Suppressor macrophage (primary cell): ENCODE data around the gene ZDHHC13.

ENCODE experiments used
- DNase-seq, 4 experiments: peaks; one replicate each; pipeline ENCODE4 v3.0.0-alpha.2; 2020 to 2022

Gene ZDHHC13

GRCh38 chr11:19208959-19209546 lies 92.1 kb downstream of the ZDHHC13 start:
- no peak for DNase-seq

GRCh38 chr11:19209617-19210370 lies 92.8 kb downstream of the ZDHHC13 start:
- no peak for DNase-seq

DNA sequence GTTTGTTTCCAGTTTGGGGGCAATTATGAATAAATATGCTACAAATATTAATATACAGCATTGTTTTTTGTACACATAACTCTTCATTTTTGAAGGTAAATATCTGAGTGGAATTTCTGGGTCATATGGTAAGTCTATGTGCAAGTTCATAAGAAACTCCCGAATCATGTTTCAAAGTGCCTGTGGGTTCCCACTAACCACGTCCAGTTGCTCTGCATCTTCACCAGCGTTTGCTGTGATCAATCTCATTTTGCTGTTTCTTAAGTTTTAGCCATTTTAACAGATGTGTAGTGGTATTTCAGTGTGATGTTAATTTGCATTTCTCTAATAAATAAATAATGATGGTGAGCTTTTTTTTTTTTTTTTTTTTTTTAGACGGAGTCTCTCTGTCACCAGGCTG lies 99.1 kb downstream of the ZDHHC13 start:
- DNase-seq: no peak

DNA sequence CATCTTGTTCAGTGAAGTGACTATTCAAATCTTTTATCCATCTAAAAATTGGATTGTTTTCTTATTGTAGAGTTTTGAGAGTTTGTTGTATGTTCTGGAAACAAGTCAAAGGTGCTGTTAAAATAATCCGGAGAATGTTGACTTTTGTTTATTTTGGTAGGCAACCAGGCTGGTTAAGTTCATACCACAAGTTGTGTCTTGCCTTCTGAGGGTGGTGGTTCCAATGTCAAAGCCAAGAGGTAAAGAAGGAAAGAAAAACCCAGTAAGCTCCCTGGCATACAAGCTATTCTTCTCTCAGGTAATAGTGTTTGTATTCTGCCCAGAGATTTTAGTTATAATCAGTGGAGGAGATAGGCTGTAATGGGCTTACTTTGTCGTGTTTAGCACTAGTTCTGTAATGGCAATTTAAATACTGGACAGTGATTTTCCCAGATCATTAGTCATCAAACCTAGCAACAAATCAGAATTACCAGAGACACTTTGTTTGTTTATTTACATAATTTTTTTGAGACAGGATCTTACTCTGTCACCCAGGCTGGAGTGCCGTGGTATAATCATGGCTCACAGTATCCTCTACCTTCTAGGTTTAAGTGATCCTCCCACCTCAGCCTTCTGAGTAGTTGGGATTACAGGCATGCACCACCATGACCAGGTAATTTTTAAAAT lies 99.9 kb downstream of the ZDHHC13 start:
- DNase-seq: no peak

- no peak for DNase-seq
Observed at GRCh38 chr11:19218216-19218615, 101.2 kb downstream of the ZDHHC13 start.

GRCh38 chr11:19218786-19219460 lies 102.0 kb downstream of the ZDHHC13 start:
- DNase-seq: no peak

- no peak for DNase-seq
Observed at GRCh38 chr11:19220903-19221724, 104.1 kb downstream of the ZDHHC13 start.

- DNase-seq: no peak
Observed at GRCh38 chr11:19225123-19225522, 108.2 kb downstream of the ZDHHC13 start.

GRCh38 chr11:19225581-19225980 lies 108.6 kb downstream of the ZDHHC13 start:
- DNase-seq: no peak
